GM12878 (cell line): ENCODE data around the gene CEACAM4. TPM values are rescaled to one million over a fixed set of nuclear protein-coding genes. Genes with fewer than 3 reads are reported as not detected.
A peak's percentile ranks its signal among the peaks of the same experiment; 100 is the strongest.

ENCODE experiments used
- ATAC-seq: fragments of 200-7000 bp; cut with Tn5 transposase; 3 replicates; pipeline ENCODE4 v1.9.1; 2020; ENCODE audit warnings: mild to moderate bottlenecking, moderate library complexity
- BruUV-seq: library from RNA; stranded (reverse); fragments of 400-500 nt; replicated peaks from 2 replicates; lab custom pipeline; 2021; lab: Mats Ljungman, UMichigan
- CTCF ChIA-PET: fragments of 300-600 bp; sonication (Branson Sonifier 250); formaldehyde crosslinking; extraction: SDS; loops from one replicate; lab custom pipeline; 2021; ENCODE audit warnings: inconsistent platforms; lab: Yijun Ruan, JAX
- POLR2A ChIA-PET: fragments of 350-600 bp; formaldehyde crosslinking; extraction: SDS; loops from one replicate; lab custom pipeline; 2021; ENCODE audit warnings: inconsistent platforms; lab: Charles Lee
- RAD21 ChIA-PET: fragments of 300-600 bp; sonication (Branson Sonifier 250); formaldehyde crosslinking; loops from one replicate; lab custom pipeline; 2023; ENCODE audit warnings: antibody characterized with exemption; ENCODE audit not compliant: unreplicated experiment; lab: Charles Lee
- SMC1A ChIA-PET: fragments of 300-600 bp; sonication (Branson Sonifier 250); formaldehyde crosslinking; loops from one replicate; lab custom pipeline; 2023; ENCODE audit not compliant: unreplicated experiment, uncharacterized antibody; lab: Charles Lee
- DNase-seq: peaks from one replicate; pipeline ENCODE4 v3.0.0-alpha.2; 2011; ENCODE audit warnings: low read depth, low spot score
- FAIRE-seq: peaks from 3 replicates; lab custom pipeline; 2011; peaks lifted over from hg19 to GRCh38; lab: Jason Lieb, UNC
- H2AFZ ChIP-seq: 2 replicates; pipeline ENCODE4 v1.6.0; 2011; ENCODE audit warnings: low read depth, low read length, control low read depth; ENCODE audit not compliant: control insufficient read depth
- H3K27ac ChIP-seq: 2 replicates; pipeline ENCODE4 v1.5.1; 2011; ENCODE audit warnings: control low read depth; ENCODE audit not compliant: control insufficient read depth, insufficient read depth
- H3K27me3 ChIP-seq, 2 experiments: replicated peaks in 1 of 2; 2 replicates each; pipeline versions ENCODE4 v1.6.0 to v1.6.1; 2011; ENCODE audit warnings: low read length in 1 of 2; ENCODE audit not compliant: control insufficient read depth in 2 of 2, insufficient read depth in 2 of 2
- H3K36me3 ChIP-seq, 2 experiments: 2 replicates each; pipeline ENCODE4 v1.5.1; 2011; ENCODE audit warnings: low read length in 1 of 2; ENCODE audit not compliant: control insufficient read depth in 2 of 2, insufficient read depth in 2 of 2
- H3K4me1 ChIP-seq: 2 replicates; pipeline ENCODE4 v1.6.1; 2011; ENCODE audit warnings: mild to moderate bottlenecking, low read length, moderate library complexity, mixed read lengths; ENCODE audit not compliant: control insufficient read depth, insufficient read depth
- H3K4me2 ChIP-seq: 2 replicates; pipeline ENCODE4 v1.6.0; 2011; ENCODE audit warnings: control low read depth; ENCODE audit not compliant: control insufficient read depth, insufficient read depth
- H3K4me3 ChIP-seq: fragments of 200-600 bp; sonication (generic); 2 replicates; pipeline ENCODE4 v1.5.1; 2016
- H3K79me2 ChIP-seq: 2 replicates; pipeline ENCODE4 v1.6.0; 2011; ENCODE audit warnings: low read length; ENCODE audit not compliant: control insufficient read depth, insufficient read depth
- H3K9ac ChIP-seq: 2 replicates; pipeline ENCODE4 v1.8.0; 2011; ENCODE audit warnings: low read length, control low read depth, mixed read lengths; ENCODE audit not compliant: control insufficient read depth, insufficient read depth
- H3K9me3 ChIP-seq: replicated peaks from 3 replicates; pipeline ENCODE4 v1.5.1; 2011; ENCODE audit warnings: mild to moderate bottlenecking, low read length; ENCODE audit not compliant: control insufficient read depth, insufficient read depth
- H4K20me1 ChIP-seq: 2 replicates; pipeline ENCODE4 v1.6.0; 2011; ENCODE audit not compliant: control insufficient read depth, insufficient read depth
- ETV6 ChIP-seq, 2 experiments: fragments of 450-650 bp in 1 of 2; IDR thresholded peaks in 1 of 2; conservative IDR thresholded peaks in 1 of 2; 2 replicates each; pipeline ENCODE4 v1.6.1; 2014; ENCODE audit warnings: antibody characterized with exemption in 1 of 2, borderline replicate concordance in 1 of 2, low read depth in 1 of 2, mild to moderate bottlenecking in 1 of 2, moderate library complexity in 1 of 2
- GABPA ChIP-seq: IDR thresholded peaks from 2 replicates; pipeline ENCODE4 v1.6.1; 2014; ENCODE audit warnings: antibody characterized with exemption, low read depth, mild to moderate bottlenecking, inconsistent platforms
- NFXL1 ChIP-seq: fragments of 450-650 bp; IDR thresholded peaks from 2 replicates; pipeline ENCODE4 v1.6.1; 2017; ENCODE audit warnings: antibody characterized with exemption, mild to moderate bottlenecking, borderline replicate concordance
- POLR2A ChIP-seq: IDR thresholded peaks from 2 replicates; pipeline ENCODE4 v1.6.1; 2011; ENCODE audit warnings: low read depth, mild to moderate bottlenecking, low read length
- POLR2AphosphoS5 ChIP-seq: IDR thresholded peaks from 2 replicates; pipeline ENCODE4 v1.6.1; 2011; ENCODE audit warnings: mild to moderate bottlenecking, low read length, inconsistent platforms
- POU2F2 ChIP-seq: IDR thresholded peaks from 3 replicates; pipeline ENCODE4 v1.6.1; 2011; ENCODE audit warnings: low read depth, mild to moderate bottlenecking, low read length, borderline replicate concordance
- SPI1 ChIP-seq: IDR thresholded peaks from 2 replicates; pipeline ENCODE4 v1.6.1; 2011; ENCODE audit warnings: low read depth, mild to moderate bottlenecking, low read length, moderate library complexity, borderline replicate concordance; ENCODE audit not compliant: insufficient read depth
- SRF ChIP-seq, 2 experiments: IDR thresholded peaks; 2 replicates each; pipeline ENCODE4 v1.6.1; 2011; ENCODE audit warnings: low read depth in 2 of 2, low read length in 2 of 2, mild to moderate bottlenecking in 1 of 2, moderate library complexity in 1 of 2
- TCF12 ChIP-seq: IDR thresholded peaks from 2 replicates; pipeline ENCODE4 v1.6.1; 2011; ENCODE audit warnings: low read depth, mild to moderate bottlenecking, low read length
- YBX1 ChIP-seq: fragments of 450-650 bp; IDR thresholded peaks from 2 replicates; pipeline ENCODE4 v1.6.1; 2016; ENCODE audit warnings: antibody characterized with exemption
- ZZZ3 ChIP-seq: IDR thresholded peaks from 2 replicates; pipeline ENCODE4 v1.6.1; 2011; ENCODE audit warnings: low read depth; ENCODE audit not compliant: control insufficient read depth, insufficient read length
- WGBS: methylation state at CpG from one replicate; pipeline ENCODE4 v1.1.6; 2016; ENCODE audit warnings: low lambda C conversion rate; ENCODE audit not compliant: insufficient replicate concordance, insufficient coverage; ENCODE audit errors: missing lambda C conversion rate; 5-methylcytosine and 5-hydroxymethylcytosine counted together
- in situ Hi-C: fragments of 300-500 bp; cut with MboI; formaldehyde crosslinking; loops from 9 replicates; pipeline ENCODE4 v1.14.3; 2018; ENCODE audit warnings: mixed read lengths
- intact Hi-C: fragments of 100-400 bp; cut with micrococcal nuclease; formaldehyde crosslinking; loops from one replicate; pipeline ENCODE4 v1.14.2; 2022; ENCODE audit not compliant: unreplicated experiment
- polyA plus RNA-seq, 11 experiments: library from polyadenylated mRNA; depleted of rRNA in 4 of 11; unstranded in 6 of 11; stranded (reverse) in 5 of 11; fragments of >200 nt; fragmentation: Nextera tagmentation in 4 of 11; fragmentation: Illumina TruSeq in 1 of 11; extraction: Ambion mirVana in 4 of 11; extraction: Trizol in 1 of 11; gene quantifications; 1 replicate in 1 of 11; 2 replicates in 10 of 11; pipeline versions ENCODE4 v1.2.1 to v1.2.3, GENCODE V29; 2011 to 2016; ENCODE audit warnings: inconsistent platforms in 2 of 11, missing spikeins in 2 of 11, low read depth in 1 of 11
- total RNA-seq, 4 experiments: library from RNA; depleted of rRNA in 3 of 4; stranded (reverse); fragments of >200 nt in 3 of 4; fragmentation: Illumina TruSeq in 1 of 4; extraction: Trizol in 1 of 4; gene quantifications; 2 replicates each; pipeline versions ENCODE4 v1.2.1 to v1.2.3, GENCODE V29; 2013 to 2021
- TF ChIP-seq, protein P1 (sequence below): fragments of 450-650 bp; IDR thresholded peaks from 2 replicates; pipeline ENCODE4 v1.6.1; 2017; ENCODE audit warnings: antibody characterized with exemption, mild to moderate bottlenecking, moderate library complexity
- TF ChIP-seq, protein P2 (sequence below): IDR thresholded peaks from 2 replicates; pipeline ENCODE4 v1.6.1; 2012; ENCODE audit warnings: low read depth, low read length, improper control_type of control experiment

CEACAM4 gene
- total and polyA plus RNA-seq, 10 of the 15 experiments (the other 5 are each of a cell fraction or from before 2014, with no cell fraction given), result not detected

DNA sequence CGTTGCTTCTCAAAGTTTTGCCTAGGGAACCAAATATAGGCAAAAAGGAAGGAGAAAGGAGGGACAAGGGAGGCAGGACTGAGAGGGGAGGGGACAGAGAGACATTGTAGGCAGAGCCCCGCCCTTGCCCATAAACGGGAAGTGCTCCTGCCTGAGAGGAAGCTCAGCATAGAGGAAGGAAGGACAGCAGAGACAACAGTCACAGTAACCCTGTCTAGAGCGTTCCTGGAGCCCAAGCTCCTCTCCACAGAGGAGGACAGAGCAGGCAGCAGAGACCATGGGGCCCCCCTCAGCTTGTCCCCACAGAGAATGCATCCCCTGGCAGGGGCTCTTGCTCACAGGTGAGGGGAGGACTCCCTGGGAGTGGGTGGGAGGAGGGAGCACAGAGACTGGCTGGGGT, 50.9 kb downstream of the CEACAM4 start, which contains the start of gene CEACAM21:
TSS of gene CEACAM21 (plus strand) at position 169 of the 400 bp plus-strand sequence. CDS start at position 278, 109 bp downstream.
- intact Hi-C loops, result loop anchor here (10.0 kb wide), 1 partner anchor 601 kb away; no protein-coding TSS in a partner anchor
- Histone ChIP-seq H4K20me1 (no peaks in the 10 kb centered on the region), H3K4me2 (peak within 1 kb of the TSS; percentile 68), H3K4me3 (peak within 1 kb of the TSS; percentile 67), H3K27ac (peak within 1 kb of the TSS; percentile 57), H3K9ac (peak within 1 kb of the TSS; percentile 18), H3K27me3 (no peaks in the 10 kb centered on the region), H3K9me3 (peaks cover 3% of the 10 kb centered on the region; the same call in 2 of the 3 replicates), H3K79me2 (no peaks in the 10 kb centered on the region), H2AFZ (peak within 1 kb of the TSS; percentile 79), H3K36me3 (no peaks in the 10 kb centered on the region), H3K4me1 (peaks cover 8% of the 10 kb centered on the region; the same call in 1 of the 2 replicates)
- ChIA-PET POLR2A (interaction anchor here (0.7 to 1.2 kb wide), 3 partner anchors 22 to 136 kb away, joined by 3 to 4 read pairs (median 3); partner anchors contain the start of gene DMAC2), CTCF (interaction anchor here (0.8 to 3.2 kb wide), 9 partner anchors 12 to 217 kb away, joined by 3 to 15 read pairs (median 3); partner anchors contain the start of gene DMAC2), RAD21 (interaction anchor here (0.5 to 1.0 kb wide), 5 partner anchors 12 to 229 kb away, joined by 3 to 4 read pairs (median 3); no protein-coding TSS in a partner anchor), SMC1A (interaction anchor here (0.8 to 1.9 kb wide), 5 partner anchors 12 to 137 kb away, joined by 3 to 7 read pairs (median 4); no protein-coding TSS in a partner anchor)
- in situ Hi-C loops, result loop anchor here (10.0 kb wide), 1 partner anchor 131 kb away; the partner anchor contains the start of gene ERICH4
- FAIRE-seq, result peak; percentile 97
- TF ChIP-seq SPI1 (peak; percentile 96), NFXL1 (peak; percentile 97), POLR2AphosphoS5 (peak; percentile 67), TCF12 (no peak), ZZZ3 (no peak), POU2F2 (peak; percentile 10; the same call in 1 of the 3 replicates), YBX1 (no peak), POLR2A (peak; percentile 71), ETV6 (conservative IDR thresholded peaks at IDR 0.05 in 1 of 2, IDR thresholded peaks at IDR 0.05 in 1 of 2; ENCODE audit: borderline replicate concordance in 1 of 2, low read depth in 1 of 2) (0 out of 4 replicates have a peak, but pooled peaks of 1 of the 2 experiments have one; percentile 46), SRF (IDR thresholded peaks at IDR 0.05; ENCODE audit: low read depth in 2 of 2, low read length in 2 of 2) (peak; percentile 92 to 97), GABPA (peak; percentile 61; the same call in 1 of the 2 replicates)
- TF ChIP-seq, protein P1, sequence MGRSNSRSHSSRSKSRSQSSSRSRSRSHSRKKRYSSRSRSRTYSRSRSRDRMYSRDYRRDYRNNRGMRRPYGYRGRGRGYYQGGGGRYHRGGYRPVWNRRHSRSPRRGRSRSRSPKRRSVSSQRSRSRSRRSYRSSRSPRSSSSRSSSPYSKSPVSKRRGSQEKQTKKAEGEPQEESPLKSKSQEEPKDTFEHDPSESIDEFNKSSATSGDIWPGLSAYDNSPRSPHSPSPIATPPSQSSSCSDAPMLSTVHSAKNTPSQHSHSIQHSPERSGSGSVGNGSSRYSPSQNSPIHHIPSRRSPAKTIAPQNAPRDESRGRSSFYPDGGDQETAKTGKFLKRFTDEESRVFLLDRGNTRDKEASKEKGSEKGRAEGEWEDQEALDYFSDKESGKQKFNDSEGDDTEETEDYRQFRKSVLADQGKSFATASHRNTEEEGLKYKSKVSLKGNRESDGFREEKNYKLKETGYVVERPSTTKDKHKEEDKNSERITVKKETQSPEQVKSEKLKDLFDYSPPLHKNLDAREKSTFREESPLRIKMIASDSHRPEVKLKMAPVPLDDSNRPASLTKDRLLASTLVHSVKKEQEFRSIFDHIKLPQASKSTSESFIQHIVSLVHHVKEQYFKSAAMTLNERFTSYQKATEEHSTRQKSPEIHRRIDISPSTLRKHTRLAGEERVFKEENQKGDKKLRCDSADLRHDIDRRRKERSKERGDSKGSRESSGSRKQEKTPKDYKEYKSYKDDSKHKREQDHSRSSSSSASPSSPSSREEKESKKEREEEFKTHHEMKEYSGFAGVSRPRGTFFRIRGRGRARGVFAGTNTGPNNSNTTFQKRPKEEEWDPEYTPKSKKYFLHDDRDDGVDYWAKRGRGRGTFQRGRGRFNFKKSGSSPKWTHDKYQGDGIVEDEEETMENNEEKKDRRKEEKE, result no peak
- TF ChIP-seq, protein P2, sequence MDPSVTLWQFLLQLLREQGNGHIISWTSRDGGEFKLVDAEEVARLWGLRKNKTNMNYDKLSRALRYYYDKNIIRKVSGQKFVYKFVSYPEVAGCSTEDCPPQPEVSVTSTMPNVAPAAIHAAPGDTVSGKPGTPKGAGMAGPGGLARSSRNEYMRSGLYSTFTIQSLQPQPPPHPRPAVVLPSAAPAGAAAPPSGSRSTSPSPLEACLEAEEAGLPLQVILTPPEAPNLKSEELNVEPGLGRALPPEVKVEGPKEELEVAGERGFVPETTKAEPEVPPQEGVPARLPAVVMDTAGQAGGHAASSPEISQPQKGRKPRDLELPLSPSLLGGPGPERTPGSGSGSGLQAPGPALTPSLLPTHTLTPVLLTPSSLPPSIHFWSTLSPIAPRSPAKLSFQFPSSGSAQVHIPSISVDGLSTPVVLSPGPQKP, result peak; percentile 81
- DNase-seq, result no peak
- ATAC-seq, result peak; percentile 99
- BruUV-seq, result no TSS peak
- WGBS, result 0% methylated on average over 4 of the region's 4 CpGs
